Parietal lobe (tissue), 1 donor: ENCODE results near the gene OGFRL1. TPM values are rescaled to one million over a fixed set of nuclear protein-coding genes. Genes with fewer than 3 reads are reported as not detected.

Experiments
- total RNA-seq: library from RNA; depleted of rRNA; stranded (reverse); fragments of >200 nt; gene quantifications from one replicate; pipeline ENCODE4 v1.2.3, GENCODE V29; 2014

OGFRL1 gene
- total RNA-seq = 24.1 TPM

GRCh38 chr6:71288228-71289038, at the start of gene OGFRL1:
TSS of gene OGFRL1 (plus strand) at chr6:71288811. CDS start at chr6:71288937, 126 bp downstream.

